A549 (cell line): ENCODE measurements around the gene MAN1A2. TPM values are rescaled to one million over a fixed set of nuclear protein-coding genes. Genes with fewer than 3 reads are reported as not detected.
"Not testable (repeated sequence)": the region's sequence is repeated elsewhere in the genome, so short reads cannot be mapped to it uniquely, and the experiment has no call there.

Source experiments
- ATAC-seq, 2 experiments: fragments of 200-7000 bp in 1 of 2; fragments of >200 bp in 1 of 2; cut with Nextera tagmentation in 1 of 2; cut with Tn5 transposase in 1 of 2; 3 replicates each; pipeline versions ENCODE4 v1.8.0 to v1.9.1; 2018 to 2020; ENCODE audit warnings: mild to moderate bottlenecking in 1 of 2, moderate library complexity in 1 of 2
- CTCF ChIA-PET: fragments of 300-600 bp; sonication (Branson Sonifier 250); formaldehyde crosslinking; extraction: SDS; loops from one replicate; lab custom pipeline; 2021; ENCODE audit warnings: antibody characterized with exemption, inconsistent platforms; lab: Yijun Ruan, JAX
- POLR2A ChIA-PET: fragments of 350-600 bp; formaldehyde crosslinking; extraction: SDS; loops from one replicate; lab custom pipeline; 2021; ENCODE audit warnings: antibody characterized with exemption, inconsistent platforms; lab: Yijun Ruan, JAX
- DNase-seq, 2 experiments: peaks; one replicate each; pipeline versions ENCODE4 v3.0.0 to v3.0.0-alpha.2; 2011 to 2016; ENCODE audit warnings: low read depth in 1 of 2, low spot score in 1 of 2
- FAIRE-seq: peaks from 2 replicates; lab custom pipeline; 2011; peaks lifted over from hg19 to GRCh38; lab: Jason Lieb, UNC
- H3K27ac ChIP-seq, 2 experiments: fragments of >200 bp; sonication (Bioruptor Twin); formaldehyde crosslinking; 3 replicates each; pipeline ENCODE4 v1.5.1; 2016 to 2017
- H3K4me1 ChIP-seq: fragments of >200 bp; sonication (Bioruptor Twin); formaldehyde crosslinking; 3 replicates; pipeline ENCODE4 v1.6.1; 2016
- H3K4me2 ChIP-seq: fragments of >200 bp; sonication (Bioruptor Twin); formaldehyde crosslinking; 3 replicates; pipeline ENCODE4 v1.6.1; 2016
- H3K4me3 ChIP-seq: fragments of >200 bp; sonication (Bioruptor Twin); formaldehyde crosslinking; 3 replicates; pipeline ENCODE4 v1.5.1; 2016
- H3K9me3 ChIP-seq: fragments of >200 bp; sonication (Bioruptor Twin); formaldehyde crosslinking; 3 replicates; pipeline ENCODE4 v1.6.1; 2016
- ATOH8 ChIP-seq: fragments of 250-450 bp; sonication (Bioruptor Pico); IDR thresholded peaks from 2 replicates; pipeline ENCODE4 v1.5.0; 2020; ENCODE audit warnings: low read depth, mild to moderate bottlenecking, moderate library complexity
- BHLHE40 ChIP-seq: IDR thresholded peaks from 2 replicates; pipeline ENCODE4 v1.6.1; 2012; ENCODE audit warnings: low read depth, low read length, inconsistent platforms
- CBX8 ChIP-seq: fragments of 200-600 bp; sonication (generic); IDR thresholded peaks from 2 replicates; pipeline ENCODE4 v1.6.1; 2016
- CEBPB ChIP-seq, 2 experiments: fragments of >200 bp in 1 of 2; sonication (Bioruptor Twin) in 1 of 2; formaldehyde crosslinking in 1 of 2; IDR thresholded peaks; 2 replicates each; pipeline ENCODE4 v1.6.1; 2012 to 2016
- CHD2 ChIP-seq: fragments of 150-350 bp; IDR thresholded peaks from 2 replicates; pipeline ENCODE4 v1.6.1; 2014; ENCODE audit warnings: low read length; ENCODE audit not compliant: partially characterized antibody
- CHD4 ChIP-seq: fragments of 200-600 bp; sonication (generic); IDR thresholded peaks from 2 replicates; pipeline ENCODE4 v1.6.1; 2016; ENCODE audit warnings: antibody characterized with exemption, mild to moderate bottlenecking, borderline replicate concordance
- EHF ChIP-seq: fragments of 250-450 bp; sonication (Bioruptor Pico); IDR thresholded peaks from 2 replicates; pipeline ENCODE4 v1.5.0; 2020; ENCODE audit warnings: mild to moderate bottlenecking
- EHMT2 ChIP-seq: fragments of 200-600 bp; sonication (generic); IDR thresholded peaks from 2 replicates; pipeline ENCODE4 v1.6.1; 2016; ENCODE audit warnings: antibody characterized with exemption, low read depth, mild to moderate bottlenecking, moderate library complexity
- ELK1 ChIP-seq: fragments of 150-350 bp; IDR thresholded peaks from 2 replicates; pipeline ENCODE4 v1.6.1; 2014; ENCODE audit warnings: low read depth, mild to moderate bottlenecking, low read length
- EP300 ChIP-seq, 2 experiments: fragments of >200 bp; sonication (Bioruptor Twin); formaldehyde crosslinking; IDR thresholded peaks; 2 replicates in 1 of 2; 3 replicates in 1 of 2; pipeline ENCODE4 v1.6.1; 2016 to 2017
- HDAC2 ChIP-seq: fragments of 200-600 bp; sonication (generic); IDR thresholded peaks from 2 replicates; pipeline ENCODE4 v1.6.1; 2016
- HEYL ChIP-seq: fragments of 250-450 bp; sonication (Bioruptor Pico); IDR thresholded peaks from 2 replicates; pipeline ENCODE4 v1.8.0; 2021; ENCODE audit warnings: mild to moderate bottlenecking, moderate library complexity
- HOXB5 ChIP-seq: fragments of 250-450 bp; sonication (Bioruptor Pico); IDR thresholded peaks from 2 replicates; pipeline ENCODE4 v1.5.0; 2020; ENCODE audit warnings: mild to moderate bottlenecking, moderate library complexity
- KDM5A ChIP-seq: fragments of 200-600 bp; sonication (generic); IDR thresholded peaks from 2 replicates; pipeline ENCODE4 v1.6.1; 2016; ENCODE audit warnings: antibody characterized with exemption, mild to moderate bottlenecking
- MYC ChIP-seq: IDR thresholded peaks from 2 replicates; pipeline ENCODE4 v1.6.1; 2012; ENCODE audit warnings: mild to moderate bottlenecking, inconsistent platforms, low read length, improper control_type of control experiment, borderline replicate concordance
- NFE2L2 ChIP-seq: fragments of 150-350 bp; conservative IDR thresholded peaks from 2 replicates; pipeline ENCODE4 v1.6.1; 2014; ENCODE audit warnings: low read length
- NR3C1 ChIP-seq: fragments of >200 bp; sonication (Bioruptor Twin); formaldehyde crosslinking; IDR thresholded peaks from 3 replicates; pipeline ENCODE4 v1.6.1; 2017
- PHF8 ChIP-seq: fragments of 200-600 bp; sonication (generic); IDR thresholded peaks from 2 replicates; pipeline ENCODE4 v1.6.1; 2016; ENCODE audit warnings: low read depth, mild to moderate bottlenecking, antibody characterized with exemption, moderate library complexity, borderline replicate concordance
- RARB ChIP-seq: fragments of 250-450 bp; sonication (Bioruptor Pico); IDR thresholded peaks from 2 replicates; pipeline ENCODE4 v1.8.0; 2021; ENCODE audit warnings: mild to moderate bottlenecking, moderate library complexity
- RCOR1 ChIP-seq: fragments of 150-350 bp; IDR thresholded peaks from 2 replicates; pipeline ENCODE4 v1.6.1; 2014; ENCODE audit warnings: antibody characterized with exemption, low read length, low read depth
- RFX5 ChIP-seq: fragments of 450-650 bp; IDR thresholded peaks from 2 replicates; pipeline ENCODE4 v1.7.1; 2014; ENCODE audit warnings: antibody characterized with exemption, mild to moderate bottlenecking, moderate library complexity
- RNF2 ChIP-seq: fragments of 200-600 bp; sonication (generic); IDR thresholded peaks from 2 replicates; pipeline ENCODE4 v1.6.1; 2016; ENCODE audit warnings: low read depth, mild to moderate bottlenecking, antibody characterized with exemption, moderate library complexity, borderline replicate concordance
- TP53 ChIP-seq: fragments of 250-450 bp; sonication (Bioruptor Pico); IDR thresholded peaks from 2 replicates; pipeline ENCODE4 v1.5.0; 2021; ENCODE audit warnings: mild to moderate bottlenecking, moderate library complexity
- whole genome bisulfite sequencing: methylation state at CpG from one replicate; pipeline ENCODE4 v1.1.6; 2017; ENCODE audit errors: missing lambda C conversion rate; 5-methylcytosine and 5-hydroxymethylcytosine counted together
- polyA plus RNA-seq, 4 experiments: library from polyadenylated mRNA; depleted of rRNA in 3 of 4; stranded (reverse); fragments of >200 nt; fragmentation: RNase III in 1 of 4; extraction: RNeasy Plus Mini Kit Qiagen cat#74134 plus additional on column Dnase treatment in 1 of 4; gene quantifications; 2 replicates in 3 of 4; 3 replicates in 1 of 4; pipeline ENCODE4 v1.2.3, GENCODE V29; 2011 to 2017
- TF ChIP-seq, protein P1 (sequence below): IDR thresholded peaks from 2 replicates; pipeline ENCODE4 v1.6.1; 2012
- TF ChIP-seq, protein P2 (sequence below): fragments of >200 bp; sonication (Bioruptor Twin); formaldehyde crosslinking; IDR thresholded peaks from 3 replicates; pipeline ENCODE4 v1.6.1; 2016
- TF ChIP-seq, protein P3 (sequence below): fragments of >200 bp; sonication (Bioruptor Twin); formaldehyde crosslinking; IDR thresholded peaks from 3 replicates; pipeline ENCODE4 v1.5.1; 2016
- TF ChIP-seq, protein P4 (sequence below): IDR thresholded peaks from 2 replicates; pipeline ENCODE4 v1.6.1; 2012; ENCODE audit warnings: low read depth, borderline replicate concordance

The MAN1A2 gene
- polyA plus RNA-seq, 2 of the 4 experiments (the other 2 are of a cell fraction) = 10.2 to 18.7 TPM

DNA sequence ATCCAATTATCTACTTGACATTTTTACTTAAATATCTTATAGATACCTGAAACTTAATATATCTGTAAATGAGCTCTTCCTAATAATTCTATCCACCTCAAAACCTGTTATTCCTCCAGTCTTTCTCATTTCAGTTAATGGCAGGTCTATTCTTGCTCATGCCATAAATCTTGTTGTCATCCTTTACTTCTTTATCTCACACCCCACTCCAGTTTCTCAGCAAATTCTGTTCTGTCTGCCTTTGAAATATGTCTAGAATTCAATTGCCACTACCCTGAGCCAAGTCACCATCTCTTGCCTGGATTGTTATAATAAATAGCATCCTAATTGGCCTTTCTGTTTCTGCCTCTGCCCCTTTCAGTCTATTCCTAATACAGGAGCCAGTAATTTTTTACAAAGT lies 105.8 kb downstream of the MAN1A2 start:
- ChIA-PET POLR2A (no interaction called here), CTCF (no interaction called here)
- FAIRE-seq = no peak
- Histone ChIP-seq H3K9me3 (no peaks in the 10 kb centered on the region; the same call in 2 of the 3 replicates), H3K4me2 (no peak overlapping the region), H3K4me3 (no peak overlapping the region), H3K27ac (no peak overlapping the region), H3K4me1 (no peaks in the 10 kb centered on the region)
- TF ChIP-seq CHD4 = no peak
- TF ChIP-seq, protein P1, sequence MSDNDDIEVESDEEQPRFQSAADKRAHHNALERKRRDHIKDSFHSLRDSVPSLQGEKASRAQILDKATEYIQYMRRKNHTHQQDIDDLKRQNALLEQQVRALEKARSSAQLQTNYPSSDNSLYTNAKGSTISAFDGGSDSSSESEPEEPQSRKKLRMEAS = no peak
- TF ChIP-seq, protein P2, sequence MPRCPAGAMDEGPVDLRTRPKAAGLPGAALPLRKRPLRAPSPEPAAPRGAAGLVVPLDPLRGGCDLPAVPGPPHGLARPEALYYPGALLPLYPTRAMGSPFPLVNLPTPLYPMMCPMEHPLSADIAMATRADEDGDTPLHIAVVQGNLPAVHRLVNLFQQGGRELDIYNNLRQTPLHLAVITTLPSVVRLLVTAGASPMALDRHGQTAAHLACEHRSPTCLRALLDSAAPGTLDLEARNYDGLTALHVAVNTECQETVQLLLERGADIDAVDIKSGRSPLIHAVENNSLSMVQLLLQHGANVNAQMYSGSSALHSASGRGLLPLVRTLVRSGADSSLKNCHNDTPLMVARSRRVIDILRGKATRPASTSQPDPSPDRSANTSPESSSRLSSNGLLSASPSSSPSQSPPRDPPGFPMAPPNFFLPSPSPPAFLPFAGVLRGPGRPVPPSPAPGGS = no peak
- no peak for TF ChIP-seq CBX8
- TF ChIP-seq, protein P3, sequence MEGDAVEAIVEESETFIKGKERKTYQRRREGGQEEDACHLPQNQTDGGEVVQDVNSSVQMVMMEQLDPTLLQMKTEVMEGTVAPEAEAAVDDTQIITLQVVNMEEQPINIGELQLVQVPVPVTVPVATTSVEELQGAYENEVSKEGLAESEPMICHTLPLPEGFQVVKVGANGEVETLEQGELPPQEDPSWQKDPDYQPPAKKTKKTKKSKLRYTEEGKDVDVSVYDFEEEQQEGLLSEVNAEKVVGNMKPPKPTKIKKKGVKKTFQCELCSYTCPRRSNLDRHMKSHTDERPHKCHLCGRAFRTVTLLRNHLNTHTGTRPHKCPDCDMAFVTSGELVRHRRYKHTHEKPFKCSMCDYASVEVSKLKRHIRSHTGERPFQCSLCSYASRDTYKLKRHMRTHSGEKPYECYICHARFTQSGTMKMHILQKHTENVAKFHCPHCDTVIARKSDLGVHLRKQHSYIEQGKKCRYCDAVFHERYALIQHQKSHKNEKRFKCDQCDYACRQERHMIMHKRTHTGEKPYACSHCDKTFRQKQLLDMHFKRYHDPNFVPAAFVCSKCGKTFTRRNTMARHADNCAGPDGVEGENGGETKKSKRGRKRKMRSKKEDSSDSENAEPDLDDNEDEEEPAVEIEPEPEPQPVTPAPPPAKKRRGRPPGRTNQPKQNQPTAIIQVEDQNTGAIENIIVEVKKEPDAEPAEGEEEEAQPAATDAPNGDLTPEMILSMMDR = no peak
- no peak for TF ChIP-seq NR3C1
- TF ChIP-seq RFX5 = no peak
- no peak for TF ChIP-seq NFE2L2
- no peak for TF ChIP-seq KDM5A
- no peak for TF ChIP-seq TP53
- TF ChIP-seq, protein P4, sequence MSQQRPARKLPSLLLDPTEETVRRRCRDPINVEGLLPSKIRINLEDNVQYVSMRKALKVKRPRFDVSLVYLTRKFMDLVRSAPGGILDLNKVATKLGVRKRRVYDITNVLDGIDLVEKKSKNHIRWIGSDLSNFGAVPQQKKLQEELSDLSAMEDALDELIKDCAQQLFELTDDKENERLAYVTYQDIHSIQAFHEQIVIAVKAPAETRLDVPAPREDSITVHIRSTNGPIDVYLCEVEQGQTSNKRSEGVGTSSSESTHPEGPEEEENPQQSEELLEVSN = no peak
- no peak for DNase-seq
- no peak for ATAC-seq

GRCh38 chr1:117475495-117475894 lies 108.2 kb downstream of the MAN1A2 start:
- H3K9me3 ChIP-seq, CTCF ChIA-PET, FAIRE-seq, POLR2A ChIA-PET, ATAC-seq, H3K4me3 ChIP-seq, H3K27ac ChIP-seq, H3K4me2 ChIP-seq, H3K4me1 ChIP-seq, DNase-seq: not testable (repeated sequence)
- 97% methylated on average over 2 of the region's 2 CpGs for WGBS

- ChIA-PET CTCF (no interaction called here), POLR2A (no interaction called here)
- FAIRE-seq (no peak), DNase-seq (no peak), ATAC-seq (no peak)
- Histone ChIP-seq H3K27ac (no peak overlapping the region), H3K9me3 (no peaks in the 10 kb centered on the region; the same call in 2 of the 3 replicates), H3K4me1 (no peaks in the 10 kb centered on the region), H3K4me3 (no peak overlapping the region), H3K4me2 (no peak overlapping the region)
- TF ChIP-seq HEYL (CRISPR knock-in tag) (no peak), RCOR1 (no peak), CHD2 (no peak), CHD4 (no peak), EP300 (IDR thresholded peaks at IDR 0.05) (no peak), RARB (CRISPR knock-in tag) (no peak), HOXB5 (no peak), RNF2 (no peak), ATOH8 (no peak), ELK1 (no peak), EHF (CRISPR knock-in tag) (no peak), BHLHE40 (no peak), CEBPB (IDR thresholded peaks at IDR 0.05) (no peak), EHMT2 (no peak), HDAC2 (no peak), PHF8 (no peak), MYC (no peak)
- TF ChIP-seq, protein P3 = no peak
- TF ChIP-seq, protein P4 = no peak
Measured at GRCh38 chr1:117479086-117479485, 111.8 kb downstream of the MAN1A2 start.
